Stimulated activated CD4-positive, alpha-beta T cell treated with anti-CD3 and anti-CD28 coated beads, TNF-alpha, amount 100 ng/mL, for 48 hours (primary cell): Measurements from ENCODE around the gene GTF2B.
A peak's percentile ranks its signal among the peaks of the same experiment; 100 is the strongest.
"Not testable (repeated sequence)": the region's sequence is repeated elsewhere in the genome, so short reads cannot be mapped to it uniquely, and the experiment has no call there.

ENCODE experiments used
- DNase-seq, 3 donors: peaks; one replicate each; pipeline ENCODE4 v3.0.0-alpha.2; 2020; ENCODE audit warnings: low read depth in 3 of 3

The GTF2B gene

GRCh38 chr1:88891318-88891950 is at the start of gene GTF2B:
Gene GTF2B (minus strand): TSS chr1:88891567. CDS start chr1:88891499, 68 bp downstream.
- peak; percentile 85 to 92 (median 90) for DNase-seq

- not testable (repeated sequence) for DNase-seq
These were observed 47.2 kb upstream of the GTF2B start for GRCh38 chr1:88938528-88938927.

DNA sequence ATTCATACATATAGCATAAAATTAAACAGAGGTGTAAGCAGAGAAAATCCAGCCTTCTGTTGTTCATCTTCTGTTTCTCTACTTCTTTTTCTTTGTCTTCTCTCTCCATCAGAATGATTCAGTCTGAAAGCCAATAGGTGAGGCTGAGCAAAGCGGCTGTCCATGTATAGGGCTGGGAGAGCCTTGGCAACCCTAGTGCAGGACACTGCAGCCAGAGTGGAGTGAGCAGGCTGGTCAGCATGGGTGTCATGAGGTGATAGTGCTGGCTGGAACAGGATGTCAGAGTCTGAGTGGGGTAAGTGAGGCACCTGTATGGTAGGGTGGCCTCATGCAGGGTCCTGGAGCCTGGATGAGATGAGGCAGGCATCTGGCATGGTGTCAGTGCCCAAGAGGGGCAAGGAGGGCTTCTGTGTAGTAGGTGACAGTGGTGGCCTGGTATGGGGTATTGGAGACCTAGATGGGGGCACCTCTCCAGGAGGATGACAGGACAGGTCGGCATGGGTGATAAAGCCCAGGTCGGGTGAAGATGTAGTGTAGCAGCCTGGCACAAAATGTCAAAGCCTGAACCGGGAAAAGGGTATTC is 45.5 kb upstream of the GTF2B start:
- no peak for DNase-seq

GRCh38 chr1:88936223-88936523 is 44.8 kb upstream of the GTF2B start:
- no peak for DNase-seq

GRCh38 chr1:88935522-88936222 is 44.3 kb upstream of the GTF2B start:
- no peak for DNase-seq

GRCh38 chr1:88930176-88930575 is 38.8 kb upstream of the GTF2B start:
- DNase-seq, result not testable (repeated sequence)

DNA sequence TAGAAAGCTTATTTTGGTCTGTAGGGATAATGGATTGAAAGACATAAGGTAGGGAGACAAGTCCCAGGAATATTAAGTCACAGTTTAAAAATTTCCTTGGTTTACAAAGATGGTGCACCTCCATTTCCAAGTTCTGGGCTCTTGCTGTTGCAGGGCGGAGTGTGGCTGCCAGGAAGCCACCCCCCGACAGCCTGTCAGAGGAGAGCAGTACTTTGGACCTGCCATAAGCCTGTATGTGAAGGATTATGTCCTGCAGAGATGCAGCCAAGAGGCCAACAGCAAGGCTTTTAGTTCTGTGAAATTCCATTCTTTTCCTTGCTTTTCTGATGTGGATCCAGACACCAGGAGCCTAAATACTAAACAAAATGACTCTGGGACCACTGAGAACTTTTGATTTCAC is 31.9 kb upstream of the GTF2B start:
- DNase-seq, result no peak

- DNase-seq, result no peak
These were observed 30.8 kb upstream of the GTF2B start for GRCh38 chr1:88922214-88922613.

DNA sequence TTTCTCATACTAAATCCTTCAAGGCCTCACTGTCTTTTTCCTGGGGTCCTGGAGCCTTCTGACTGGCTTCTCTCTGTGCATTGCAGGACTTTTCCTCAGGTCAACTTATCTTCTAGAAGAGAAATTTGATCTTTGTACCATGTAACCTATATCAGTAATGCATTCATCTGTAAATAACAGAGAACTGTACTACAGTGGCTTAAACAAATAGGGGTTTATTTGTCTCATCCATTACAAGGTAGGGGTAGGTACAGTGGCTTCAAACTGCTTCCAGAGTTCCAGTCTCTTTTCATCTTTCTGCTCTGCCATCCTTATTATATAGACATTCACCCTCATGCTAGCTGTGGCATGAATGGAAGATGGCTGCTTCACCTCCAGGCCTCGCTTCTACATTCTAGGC is 29.5 kb upstream of the GTF2B start:
- DNase-seq, result no peak

GRCh38 chr1:88917321-88918025 is 26.1 kb upstream of the GTF2B start:
- DNase-seq, result no peak

DNA sequence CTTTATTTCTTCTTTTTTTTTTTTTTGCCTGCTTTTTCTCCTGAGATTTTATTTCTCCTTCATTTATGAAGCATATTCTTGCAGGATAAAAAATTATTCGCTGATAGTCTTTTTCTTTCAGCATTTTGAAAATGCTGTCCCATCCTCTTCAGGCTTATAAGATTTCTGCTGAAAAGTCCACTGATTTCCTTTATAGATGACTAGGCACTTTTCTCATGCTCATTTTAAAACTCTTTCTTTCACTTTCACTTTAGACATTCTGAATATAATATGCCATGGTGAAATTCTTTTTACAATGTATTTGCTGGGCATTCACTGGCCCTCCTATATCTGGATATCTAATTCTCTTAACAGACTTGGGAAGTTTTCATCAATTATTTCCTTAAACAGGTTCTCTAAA is 25.5 kb upstream of the GTF2B start:
- DNase-seq, result no peak

GRCh38 chr1:88911800-88912199 is 20.4 kb upstream of the GTF2B start:
- DNase-seq, result not testable (repeated sequence)

- DNase-seq, result no peak
These were observed 19.8 kb upstream of the GTF2B start for GRCh38 chr1:88911161-88911560.

GRCh38 chr1:88910401-88910800 is 19.0 kb upstream of the GTF2B start:
- no peak for DNase-seq

- no peak for DNase-seq
These were observed 9.5 kb upstream of the GTF2B start for GRCh38 chr1:88900883-88901282.

- DNase-seq, result no peak
These were observed 5.8 kb upstream of the GTF2B start for GRCh38 chr1:88897070-88897730.

DNA sequence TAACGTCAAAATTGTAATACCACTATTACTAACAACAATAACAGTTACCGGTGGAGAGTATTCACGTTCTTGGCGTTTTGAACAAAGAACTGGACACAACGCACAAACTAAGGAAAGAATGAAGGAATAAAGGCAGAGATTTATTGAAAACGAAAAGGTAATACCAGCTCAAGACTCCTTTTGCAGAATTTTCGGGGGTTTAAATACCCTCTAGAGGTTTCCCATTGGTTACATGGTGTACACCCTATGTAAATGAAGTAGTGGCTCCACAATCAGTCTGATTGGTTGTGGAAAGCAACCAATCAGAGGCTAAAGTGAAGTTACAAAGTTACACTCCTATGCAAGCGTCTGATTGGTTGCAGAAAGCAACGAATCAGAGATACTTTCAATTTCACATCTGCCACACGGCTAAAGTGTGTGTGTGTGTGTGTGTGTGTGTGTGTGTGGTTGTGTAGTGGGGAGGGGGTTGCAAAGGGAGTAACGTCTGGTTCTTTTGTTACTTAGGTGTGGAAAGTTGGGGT is 1.1 kb upstream of the GTF2B start:
- no peak for DNase-seq

DNA sequence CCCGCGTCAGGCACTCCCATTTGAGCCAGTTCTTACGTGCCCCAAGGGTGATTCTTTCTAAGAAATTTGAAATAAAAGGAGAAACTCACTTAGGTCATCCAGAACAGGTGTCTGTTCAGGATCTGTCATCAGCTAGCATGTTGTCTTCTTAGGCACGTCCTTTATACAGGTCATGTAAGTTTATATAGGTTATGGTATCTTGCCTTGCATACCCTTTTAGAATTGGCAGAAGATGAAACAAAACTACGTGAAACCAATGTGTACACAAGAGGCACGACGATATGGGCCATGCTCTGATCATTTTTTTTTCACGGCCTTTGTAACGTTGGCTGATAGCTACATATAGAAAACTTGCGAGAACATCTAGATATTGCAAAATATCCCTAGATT is 579 bp upstream of the GTF2B start:
- no peak for DNase-seq

GRCh38 chr1:88890791-88891317 is 513 bp downstream of the GTF2B start:
- DNase-seq, result no peak

DNA sequence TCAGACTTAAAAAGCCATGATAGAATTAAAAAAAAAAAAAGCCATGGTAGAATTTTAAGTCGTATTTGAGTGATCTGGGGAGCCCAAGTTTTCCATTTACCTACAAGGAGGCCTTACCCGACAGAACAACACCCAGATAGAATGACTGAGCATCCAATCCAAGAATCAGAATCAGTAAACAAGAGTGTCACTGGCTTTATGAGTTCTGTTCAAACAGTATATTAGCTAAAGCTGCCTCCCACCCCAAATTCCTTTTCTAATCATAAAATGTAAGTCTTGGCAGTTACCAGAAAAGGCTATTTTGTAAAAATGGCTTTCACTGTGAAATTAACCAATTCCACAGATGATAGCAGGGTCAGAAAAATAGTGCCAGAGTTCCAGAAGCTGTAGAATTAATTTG is 1.2 kb downstream of the GTF2B start:
- no peak for DNase-seq

DNA sequence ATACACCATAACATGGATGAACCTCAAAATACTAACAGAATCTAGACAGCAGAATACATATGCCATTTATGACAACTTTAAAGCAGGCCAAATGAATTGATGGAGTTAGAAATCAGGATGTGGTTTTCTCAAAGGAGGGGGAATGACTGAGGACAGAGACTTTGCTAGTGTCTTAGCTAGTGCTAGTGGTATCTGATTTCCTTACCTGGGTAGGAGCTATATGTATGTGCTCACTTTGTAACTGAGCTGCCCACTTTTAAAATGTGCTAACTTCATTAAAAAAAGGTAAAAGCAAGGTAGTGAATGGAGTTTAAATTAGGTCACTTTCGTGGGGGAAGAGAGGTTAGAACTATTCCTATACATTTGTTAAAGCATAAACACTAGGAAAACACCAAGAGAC is 2.6 kb downstream of the GTF2B start:
- no peak for DNase-seq

DNA sequence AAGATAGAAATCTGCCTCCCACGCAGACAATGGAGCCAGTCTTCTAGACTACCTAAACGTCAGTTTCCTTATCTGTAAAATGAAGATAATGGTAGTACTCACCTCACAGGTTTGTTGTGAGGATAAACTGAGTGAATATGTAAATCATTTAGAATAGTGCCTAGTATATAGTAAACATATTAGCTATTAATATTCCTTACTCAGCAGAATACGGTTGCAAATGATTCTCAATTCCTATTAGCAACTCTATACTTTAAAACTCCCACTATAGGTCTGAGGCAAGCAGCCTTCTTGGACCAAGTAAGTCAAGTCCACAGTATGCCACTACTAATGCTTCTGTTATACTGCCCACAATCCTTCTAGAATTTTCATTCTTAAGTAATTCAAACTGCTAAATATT is 5.4 kb downstream of the GTF2B start:
- DNase-seq, result no peak
